ENCODE measurements around the gene MEIOB.

Gene MEIOB

GRCh38 chr16:1874854-1875253 is 2.9 kb upstream of the MEIOB start:
- DNase-seq = no peak

- DNase-seq = no peak
Measured at GRCh38 chr16:1870365-1871082, 1.4 kb downstream of the MEIOB start.

GRCh38 chr16:1865902-1866690 is 5.9 kb downstream of the MEIOB start:
- DNase-seq = no peak

GRCh38 chr16:1863681-1864460 is 8.1 kb downstream of the MEIOB start:
- no peak for DNase-seq

GRCh38 chr16:1862394-1862793 is 9.6 kb downstream of the MEIOB start:
- no peak for DNase-seq

- no peak for DNase-seq
Measured at GRCh38 chr16:1861730-1862129, 10.2 kb downstream of the MEIOB start.

GRCh38 chr16:1859650-1860049 is 12.3 kb downstream of the MEIOB start:
- no peak for DNase-seq

GRCh38 chr16:1858189-1858865 is 13.6 kb downstream of the MEIOB start:
- DNase-seq = no peak

GRCh38 chr16:1857433-1858097 is 14.4 kb downstream of the MEIOB start:
- DNase-seq = no peak

GRCh38 chr16:1851793-1852192 is 20.2 kb downstream of the MEIOB start:
- DNase-seq = no peak

- DNase-seq = no peak
Measured at GRCh38 chr16:1850981-1851380, 21.0 kb downstream of the MEIOB start.

GRCh38 chr16:1846416-1846815 is 25.5 kb downstream of the MEIOB start:
- DNase-seq = no peak

- DNase-seq = no peak
Measured at GRCh38 chr16:1845985-1846384, 26.0 kb downstream of the MEIOB start.

GRCh38 chr16:1839554-1839953 is 32.4 kb downstream of the MEIOB start:
- DNase-seq = no peak

GRCh38 chr16:1834096-1834495 is 37.9 kb downstream of the MEIOB start:
- no peak for DNase-seq

GRCh38 chr16:1832838-1833454 is 39.0 kb downstream of the MEIOB start:
- DNase-seq = no peak

GRCh38 chr16:1831186-1832075 is 40.5 kb downstream of the MEIOB start:
- DNase-seq = no peak

- DNase-seq = no peak
Measured at GRCh38 chr16:1830213-1830612, 41.8 kb downstream of the MEIOB start.

- no peak for DNase-seq
Measured at GRCh38 chr16:1828645-1829410, 43.1 kb downstream of the MEIOB start.

Data from bone marrow (tissue), 2 donors.